SIG-M5 (cell line): ENCODE measurements around the gene PABPC1L.

Source experiments
- DNase-seq: peaks from one replicate; lab custom pipeline; 2025; lab: John Stamatoyannopoulos, UW

Gene PABPC1L

DNA sequence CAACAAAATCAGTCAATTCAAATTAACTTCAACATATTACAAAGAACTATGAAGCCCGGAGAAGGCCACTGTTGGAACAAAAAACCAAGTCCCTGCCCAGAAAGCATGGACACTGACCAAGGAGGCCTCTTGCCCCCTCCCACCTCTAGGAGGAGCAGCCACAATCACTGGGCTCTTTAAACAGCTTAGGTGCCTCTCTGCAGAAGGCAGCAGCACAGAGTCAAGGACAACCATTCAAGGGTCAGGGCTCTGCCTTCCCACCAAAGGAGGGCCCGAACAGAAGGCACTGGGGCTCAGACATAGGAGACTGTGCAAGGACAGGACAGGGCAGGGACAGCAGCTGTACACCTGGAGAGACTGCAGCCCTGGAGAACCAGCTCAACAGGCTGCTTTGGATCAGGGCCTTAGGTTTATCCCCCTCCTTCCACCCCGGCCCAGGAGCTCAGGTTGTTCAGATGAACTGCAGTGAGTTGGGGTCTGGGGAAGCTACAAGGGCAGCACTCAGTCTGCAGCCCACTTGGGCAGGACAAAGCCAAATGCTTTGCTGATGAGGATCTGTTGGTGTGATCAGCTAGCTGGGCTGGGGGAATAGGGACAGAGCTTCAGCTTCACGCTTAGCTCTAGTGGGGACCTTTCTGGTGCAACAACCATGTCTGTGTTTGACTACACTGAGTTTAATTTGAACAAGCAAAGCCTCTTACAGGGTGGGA lies 32.6 kb downstream of the PABPC1L start:
- no peak for DNase-seq

DNA sequence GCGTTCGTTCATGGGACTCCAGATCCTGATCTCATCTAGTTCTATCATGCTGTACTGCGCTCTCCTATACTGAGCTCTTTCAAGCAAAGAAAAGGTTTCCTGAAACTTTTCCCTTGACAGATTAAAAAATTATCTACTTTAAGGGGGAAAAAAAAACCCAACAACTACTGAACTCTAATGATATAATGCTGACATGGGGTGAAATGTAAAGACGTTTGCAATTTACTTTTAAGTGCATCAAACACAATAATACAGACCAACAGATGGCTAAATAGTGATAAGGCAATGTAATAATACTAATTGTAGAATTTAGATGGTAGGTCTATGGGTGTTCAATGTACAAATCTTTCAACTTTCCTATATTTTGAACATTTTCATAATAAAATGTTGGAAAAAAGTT lies 34.0 kb downstream of the PABPC1L start:
- no peak for DNase-seq

DNA sequence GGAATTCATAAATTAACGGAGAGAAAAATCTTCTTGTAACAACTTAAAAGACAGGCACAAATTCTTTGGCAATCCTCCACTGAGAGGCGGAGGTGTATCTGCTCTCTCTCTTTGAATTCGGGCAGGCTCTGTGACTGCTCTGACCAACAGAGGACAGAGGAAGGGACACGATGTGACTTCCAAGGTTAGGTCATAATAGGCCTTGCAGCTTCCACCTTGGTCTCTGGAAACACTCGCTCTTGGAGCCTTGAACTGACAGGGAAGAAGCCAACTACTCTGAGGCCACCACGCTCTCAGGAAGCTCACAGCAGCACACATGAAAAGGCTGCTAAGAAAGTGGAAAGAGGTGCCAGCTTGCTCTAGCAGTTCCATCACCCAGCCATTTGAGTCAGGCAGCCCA lies 35.4 kb downstream of the PABPC1L start:
- DNase-seq = no peak

DNA sequence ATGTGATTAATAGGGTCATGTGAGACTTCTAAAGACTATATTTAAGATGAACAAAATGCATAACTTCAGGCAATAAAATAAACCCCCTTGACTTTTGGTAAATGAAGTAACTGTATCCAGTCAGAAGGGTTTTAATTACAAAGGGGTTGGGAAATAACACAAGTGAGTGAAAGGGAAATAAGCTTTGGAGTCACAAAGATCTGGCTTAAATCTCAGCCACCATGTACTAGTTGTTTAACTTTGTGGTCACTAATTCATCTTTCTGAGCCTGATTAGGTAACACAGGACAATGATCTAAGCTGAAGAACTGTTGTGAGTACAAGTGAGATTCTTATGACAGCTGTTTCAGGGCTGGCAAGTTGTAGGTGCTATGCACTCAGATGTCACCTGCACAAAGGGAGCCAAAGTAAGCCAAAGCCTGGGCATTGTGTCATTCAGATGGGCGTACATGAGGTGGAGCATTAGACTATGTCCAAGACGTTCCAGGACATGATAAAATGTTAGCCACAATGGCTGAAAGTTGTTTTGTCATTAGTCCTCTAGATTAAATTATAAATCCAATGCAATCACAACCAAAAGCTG lies 36.5 kb downstream of the PABPC1L start:
- no peak for DNase-seq

DNA sequence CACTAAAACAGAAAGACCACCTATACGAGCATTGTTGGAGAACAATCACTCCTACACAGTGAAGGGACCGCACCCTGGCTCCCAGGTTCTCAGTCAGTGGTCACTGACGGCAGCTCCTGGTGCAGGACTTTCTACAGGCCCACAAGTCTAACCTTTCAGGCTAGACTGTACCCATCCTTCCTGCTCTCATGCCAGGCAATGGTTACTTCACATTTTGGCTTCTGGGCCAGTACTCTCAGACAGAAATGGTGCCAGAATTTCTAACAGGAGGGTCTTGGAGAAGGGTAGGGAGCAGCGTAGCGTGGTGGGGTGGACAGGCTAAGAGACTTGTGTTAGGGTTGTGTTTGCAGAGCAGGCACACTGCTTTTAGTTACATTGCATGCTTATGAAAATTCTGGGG lies 38.2 kb downstream of the PABPC1L start:
- DNase-seq = no peak

DNA sequence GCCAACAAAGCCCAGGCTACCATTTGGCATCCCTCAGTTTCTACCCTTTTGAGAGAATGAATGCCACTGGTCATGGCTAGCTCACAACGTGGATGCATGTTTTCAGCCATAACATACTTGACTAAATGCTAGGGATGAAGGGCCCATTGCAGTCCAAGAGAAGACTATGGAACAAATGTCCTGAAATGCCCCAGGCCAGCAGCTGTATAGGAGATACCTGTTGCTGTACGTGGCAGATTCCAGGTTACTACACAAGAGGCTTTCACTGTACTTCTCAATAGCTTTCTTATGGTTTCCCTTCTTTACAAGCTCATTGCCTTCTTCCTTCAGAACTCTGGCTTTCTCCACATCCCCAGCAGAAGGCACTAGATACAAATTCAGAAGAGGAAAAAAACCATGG lies 38.7 kb downstream of the PABPC1L start:
- no peak for DNase-seq

DNA sequence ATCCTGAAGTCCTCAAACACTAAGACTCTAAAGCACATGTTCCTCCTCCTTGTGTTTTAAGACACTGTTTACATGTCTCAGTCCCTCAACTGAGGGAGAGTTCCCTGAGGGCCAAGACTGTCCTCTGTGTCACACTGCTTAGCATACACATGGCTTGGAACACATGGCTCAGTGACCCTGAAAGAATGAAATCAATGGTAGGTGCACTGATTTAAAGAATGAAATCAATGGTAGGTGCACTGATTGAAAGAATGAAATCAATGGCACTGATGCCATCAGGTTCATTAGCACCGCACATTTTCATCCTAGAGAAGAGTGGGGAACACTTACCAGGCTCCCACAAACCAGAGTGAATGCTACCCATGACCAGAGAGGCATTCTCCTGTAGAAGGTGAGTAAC lies 40.5 kb downstream of the PABPC1L start:
- no peak for DNase-seq

DNA sequence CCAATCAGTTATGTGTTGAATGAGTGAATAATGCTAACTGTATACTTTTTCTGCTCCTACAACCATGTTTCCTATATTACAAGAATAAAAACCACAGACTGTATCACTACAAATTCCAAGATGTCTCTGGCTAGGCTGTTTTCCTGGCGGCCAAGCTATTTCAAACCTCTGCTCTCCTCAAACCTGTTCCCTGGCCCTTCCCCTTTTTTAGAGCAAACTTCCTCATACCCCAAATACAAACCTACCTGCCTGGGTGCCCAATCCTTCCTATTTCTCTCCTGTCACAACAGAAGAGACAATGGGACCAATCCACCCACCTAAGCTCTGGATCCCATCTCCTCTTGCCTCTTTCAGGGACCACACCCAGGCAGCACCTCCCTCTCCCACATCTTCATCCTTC lies 42.9 kb downstream of the PABPC1L start:
- no peak for DNase-seq

DNA sequence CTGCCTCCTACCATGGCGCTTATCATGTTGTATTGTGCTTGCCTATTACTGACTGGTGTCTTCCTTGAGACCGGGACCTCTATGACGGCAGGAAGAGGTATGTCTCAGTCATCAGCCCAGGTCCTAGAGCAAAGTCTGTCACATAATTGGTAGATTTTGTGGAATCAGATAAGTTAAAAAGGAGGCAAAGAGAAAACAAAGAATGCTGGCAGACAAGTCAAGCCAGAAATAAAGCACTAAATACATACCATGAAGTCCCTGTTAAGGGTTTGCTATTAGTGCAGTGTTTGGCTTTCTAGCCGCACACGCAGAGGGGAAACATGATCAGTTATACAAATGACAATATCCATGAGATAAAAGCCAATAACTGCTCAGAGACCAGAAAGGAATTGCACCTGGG lies 44.4 kb downstream of the PABPC1L start:
- DNase-seq = no peak

DNA sequence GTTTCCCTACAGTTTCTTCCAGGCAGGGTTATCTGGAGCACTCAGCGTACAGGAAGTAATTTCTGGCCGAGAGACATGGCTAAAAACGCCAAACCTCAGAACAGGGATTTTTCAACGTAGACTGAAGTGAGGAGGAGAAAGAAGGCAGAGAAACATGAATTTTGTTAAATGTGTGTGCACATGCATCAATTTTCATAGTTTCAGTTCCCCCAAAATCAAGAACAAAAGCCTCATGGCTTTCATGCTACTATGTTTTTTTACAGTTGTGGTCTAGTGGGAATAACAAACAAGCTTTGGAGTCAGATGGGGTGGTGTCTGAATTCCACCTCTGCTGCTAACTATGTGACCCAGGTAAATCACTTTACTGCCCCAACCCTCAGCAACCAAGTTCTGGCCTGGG lies 45.4 kb downstream of the PABPC1L start:
- DNase-seq = no peak

DNA sequence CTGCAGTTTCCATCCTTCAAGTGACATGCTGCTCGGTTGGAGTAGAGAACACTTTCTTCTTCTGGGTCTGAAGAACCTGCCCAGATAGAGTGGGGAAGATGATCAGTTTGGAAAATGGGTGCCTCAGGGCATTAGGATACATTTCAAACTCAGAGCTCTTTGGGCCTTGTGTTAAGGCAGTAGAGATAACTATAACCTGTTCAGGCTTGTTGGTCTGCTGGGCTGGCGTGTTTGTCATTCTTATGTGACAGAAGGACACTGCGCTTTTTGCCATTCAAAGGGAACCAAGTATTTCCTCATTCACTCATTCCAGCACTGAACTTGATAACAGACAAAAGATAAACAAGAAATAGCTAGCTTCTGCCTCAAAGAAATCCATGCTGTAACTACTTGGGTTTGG lies 46.5 kb downstream of the PABPC1L start:
- no peak for DNase-seq

DNA sequence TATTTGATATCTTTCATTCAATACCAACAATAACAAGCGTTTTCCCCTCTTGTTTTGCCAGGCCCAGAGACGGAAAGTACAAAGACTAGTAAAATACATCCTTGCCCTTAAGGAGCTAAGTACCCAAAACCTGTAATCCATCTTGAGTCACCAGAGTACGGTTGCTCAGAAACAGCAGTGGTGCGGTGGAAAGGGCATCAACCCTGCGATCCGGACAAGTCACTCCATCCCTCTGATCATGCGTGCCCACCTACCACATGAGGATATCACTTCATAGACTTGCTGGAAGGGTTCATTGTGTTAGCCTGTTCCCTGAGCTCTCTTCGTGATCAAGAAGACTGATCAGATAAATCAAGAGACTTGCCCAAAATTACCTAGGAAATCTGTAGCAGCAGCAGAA lies 48.4 kb downstream of the PABPC1L start:
- no peak for DNase-seq

DNA sequence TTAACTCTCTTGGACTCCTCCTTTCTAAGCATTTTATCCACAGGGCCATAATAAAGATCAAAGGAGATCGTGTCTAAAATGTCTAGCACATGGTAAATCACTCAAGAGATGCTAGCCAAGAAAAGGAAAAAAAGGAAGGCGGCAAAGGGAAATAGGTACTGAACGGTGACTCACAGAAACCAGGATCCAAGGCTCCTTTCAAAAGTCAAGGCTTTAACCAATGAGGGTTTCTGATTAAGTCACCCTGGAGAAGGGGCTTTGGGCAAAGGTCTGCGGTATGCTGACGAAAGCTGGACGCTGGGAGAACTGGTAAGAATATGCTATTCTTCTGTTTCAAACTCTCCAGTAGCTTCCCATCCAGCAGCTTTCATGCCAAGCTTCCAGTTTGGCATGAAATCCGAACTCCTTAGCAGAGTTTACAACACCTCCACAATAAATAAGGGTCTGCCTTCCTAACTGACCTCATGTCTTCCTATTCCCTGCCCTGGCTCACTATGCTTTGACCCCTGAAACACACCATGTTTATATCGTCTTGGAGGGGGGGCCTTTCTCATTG lies 49.3 kb downstream of the PABPC1L start:
- DNase-seq = peak; percentile 52

DNA sequence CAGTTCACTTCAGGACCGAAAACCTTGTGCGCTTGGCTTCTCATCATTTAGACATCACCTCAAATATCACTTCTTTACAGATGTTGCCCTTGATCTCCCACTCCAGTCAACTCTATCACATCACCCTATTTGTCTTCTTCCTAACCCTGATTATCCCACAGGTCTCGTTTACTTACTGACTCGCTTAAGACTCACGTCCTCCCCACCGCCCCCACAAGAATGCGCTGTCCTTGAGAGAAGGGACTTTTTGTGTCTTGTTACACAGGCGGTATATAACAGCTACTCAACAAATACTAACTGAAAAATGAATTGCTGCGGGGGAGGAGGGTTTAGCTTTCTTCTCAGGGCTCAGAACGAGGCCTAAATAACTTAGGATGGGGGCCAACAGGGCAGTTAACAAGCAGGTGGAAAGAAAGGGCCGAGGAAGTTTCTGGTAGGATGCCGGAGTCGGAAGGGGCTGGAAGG lies 49.8 kb downstream of the PABPC1L start:
- DNase-seq = no peak

DNA sequence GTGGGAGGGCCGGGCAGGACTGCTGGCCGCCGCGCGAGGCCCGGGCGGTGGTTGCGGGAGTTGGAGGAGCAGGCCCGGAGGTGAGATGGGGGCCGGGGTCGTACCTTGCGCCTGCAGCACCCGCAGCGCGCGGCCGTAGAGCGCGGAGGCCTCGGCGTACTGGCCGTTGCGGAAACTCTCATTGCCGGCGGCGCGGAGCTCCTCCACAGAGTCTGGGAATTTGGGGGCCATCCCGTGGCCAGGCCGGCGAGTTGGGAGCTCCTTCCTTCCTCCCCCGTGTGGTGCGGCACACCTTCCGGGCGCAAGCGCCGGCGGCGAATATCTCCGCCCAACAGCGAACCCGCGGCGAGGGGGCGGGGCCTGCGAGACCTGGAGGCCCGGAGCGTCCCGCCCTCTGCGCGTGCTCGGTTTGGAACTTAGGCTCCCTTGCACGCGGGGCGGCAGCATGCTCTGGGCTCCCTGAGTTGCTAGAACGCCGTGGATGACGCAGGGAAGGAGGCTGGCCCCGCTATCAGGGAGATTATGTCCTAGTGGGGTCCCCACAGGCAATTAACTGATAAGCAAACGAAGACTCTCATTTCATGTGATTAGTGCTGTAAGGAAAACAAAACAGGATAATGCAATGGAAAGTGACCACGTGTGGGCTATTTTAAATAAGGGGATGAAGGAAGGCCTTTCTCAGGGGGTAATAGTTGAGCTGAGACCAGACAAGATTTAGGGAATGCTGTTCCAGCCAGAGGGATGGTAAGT lies 50.4 kb downstream of the PABPC1L start, which contains the start of gene TOMM34:
Gene TOMM34, minus strand, starts transcription at position 295 of the 750 bp plus-strand sequence. Its CDS starts 64 bp downstream, at position 231.
- DNase-seq = peak; percentile 69

DNA sequence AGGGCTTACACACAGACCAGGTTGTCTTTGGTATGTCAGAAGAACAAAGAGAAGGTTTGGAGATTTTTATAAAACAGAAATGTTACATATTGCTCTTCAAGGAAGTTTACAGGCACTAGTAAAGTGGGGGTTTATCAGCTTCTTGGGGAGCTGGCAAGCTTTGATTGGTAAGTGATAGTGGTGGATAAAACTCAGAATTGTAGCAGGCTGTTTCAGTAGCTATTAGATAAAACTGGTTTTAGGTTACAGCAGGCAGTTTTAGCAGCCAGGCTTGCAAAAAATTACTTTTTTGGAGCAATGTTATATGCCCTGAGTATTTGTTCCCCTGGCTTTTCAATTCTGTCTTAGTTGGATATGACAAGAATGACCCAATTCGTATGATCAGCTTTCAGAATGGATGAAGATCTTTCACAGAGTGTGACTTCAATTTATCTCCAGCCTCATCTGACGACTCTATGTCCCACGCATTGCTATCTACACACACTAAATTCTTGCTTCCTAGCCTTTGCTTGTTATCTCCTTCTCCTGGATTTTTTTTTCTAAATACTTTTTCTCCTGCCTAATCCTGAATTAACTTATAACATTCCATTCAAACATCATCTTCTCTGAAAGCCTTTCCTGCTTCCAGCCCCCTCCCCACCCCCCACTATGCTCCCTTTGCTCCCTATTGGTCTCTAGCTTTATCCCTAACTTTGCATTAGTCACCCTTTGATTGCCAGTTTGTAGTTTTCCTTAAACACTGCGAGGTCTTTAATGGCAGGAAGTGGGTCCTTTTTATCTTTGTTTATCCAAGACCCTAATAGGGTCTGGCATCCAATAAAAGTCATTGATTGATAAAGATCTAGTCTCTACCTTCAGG lies 51.4 kb downstream of the PABPC1L start:
- no peak for DNase-seq

DNA sequence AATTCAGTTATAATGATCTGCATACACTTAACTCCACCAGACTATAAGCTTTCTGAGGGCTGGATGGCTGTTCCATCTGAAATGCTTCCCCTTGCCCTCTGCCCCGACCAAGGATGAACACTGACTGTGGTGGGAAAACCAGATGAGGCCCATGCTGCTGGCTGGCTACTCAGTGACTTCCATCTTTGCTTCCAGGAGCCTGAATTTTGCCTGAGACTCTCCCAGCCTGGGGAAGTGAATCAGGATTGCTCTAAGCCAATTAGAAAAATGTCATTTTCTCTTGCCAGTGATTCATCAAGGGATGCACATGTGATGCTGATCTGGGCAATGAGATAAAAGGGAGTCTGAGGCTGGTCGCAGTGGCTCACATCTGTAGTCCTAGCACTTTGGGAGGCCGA lies 52.0 kb downstream of the PABPC1L start:
- no peak for DNase-seq

DNA sequence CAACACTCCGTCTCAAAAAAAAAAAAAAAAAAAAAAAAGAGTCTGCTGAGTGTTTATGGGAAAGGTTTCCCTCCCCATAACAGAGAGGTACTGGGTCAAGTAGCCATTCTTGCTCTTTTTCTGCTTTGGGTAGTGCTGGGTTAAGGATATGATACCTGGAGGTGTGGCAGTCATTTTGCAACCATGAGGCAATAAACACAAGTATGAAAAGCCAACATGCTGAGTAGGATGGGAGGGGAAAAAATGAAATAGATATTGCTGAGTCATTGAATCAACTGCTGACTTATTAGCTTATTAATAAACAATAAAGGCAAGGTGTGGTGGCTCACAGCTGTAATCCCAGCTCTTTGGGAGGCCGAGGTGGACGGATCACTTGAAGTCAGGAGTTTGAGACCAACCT lies 52.6 kb downstream of the PABPC1L start:
- no peak for DNase-seq

DNA sequence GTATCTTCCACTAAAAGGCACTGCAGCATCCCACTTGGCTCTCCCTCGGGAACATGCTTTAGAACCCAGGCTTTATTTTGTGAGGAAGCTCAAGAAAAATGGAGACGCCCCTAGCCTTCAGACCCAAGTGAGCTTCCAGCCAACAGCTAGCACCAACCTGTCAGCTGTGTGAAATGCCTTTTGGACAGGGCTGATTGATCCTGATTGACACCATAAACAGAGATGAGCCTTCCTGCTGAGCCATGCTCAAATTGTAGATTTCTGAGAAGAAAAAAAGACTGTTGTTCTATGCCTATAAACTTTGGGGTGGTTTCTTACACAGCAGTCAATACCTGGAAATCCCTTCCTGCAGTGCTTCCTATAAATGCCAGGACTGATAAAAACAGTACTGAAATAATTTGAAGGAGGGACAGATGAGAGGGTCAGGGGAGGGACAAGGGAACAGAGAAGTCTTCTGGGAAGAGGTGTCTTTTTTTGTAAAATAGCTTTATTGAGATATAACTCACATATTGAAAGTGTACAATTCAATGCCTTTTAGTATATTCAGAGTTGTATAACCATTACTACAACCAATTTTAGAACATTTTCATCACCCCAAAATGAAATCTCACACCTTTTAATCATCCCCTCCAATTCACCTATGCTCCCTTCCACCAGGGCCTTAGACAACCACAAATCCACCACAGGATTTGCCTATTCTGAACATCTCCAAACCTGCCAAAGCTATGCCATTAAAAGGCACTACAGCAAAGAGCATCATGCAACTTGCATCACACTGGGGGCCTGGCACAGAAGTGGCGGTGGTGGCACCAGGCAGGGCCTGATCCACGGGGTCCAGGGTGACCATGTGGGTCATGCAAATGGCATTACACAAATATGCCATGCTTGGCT lies 53.7 kb downstream of the PABPC1L start:
- DNase-seq = no peak

DNA sequence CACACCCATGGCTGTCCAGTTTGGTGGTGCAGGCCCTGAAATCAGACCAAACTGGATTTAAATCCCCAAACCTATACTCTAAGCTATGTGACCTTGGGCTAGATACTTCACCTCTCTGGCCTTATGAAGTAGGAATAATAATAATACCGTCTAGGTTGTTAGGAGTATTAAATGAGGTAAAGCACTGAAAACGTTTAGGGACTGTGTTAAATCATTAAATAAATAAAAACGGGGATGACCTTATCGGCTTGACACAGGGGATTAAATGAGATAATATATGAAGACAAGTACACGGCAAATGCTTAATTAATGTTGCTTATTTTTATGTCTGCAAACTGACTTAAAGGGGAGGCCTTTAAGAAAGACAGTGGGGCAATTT lies 55.8 kb downstream of the PABPC1L start:
- DNase-seq = no peak
